Tibial artery (tissue), 4 donors: ENCODE results near the gene RASAL2.
A peak's percentile ranks its signal among the peaks of the same experiment; 100 is the strongest.

Experiments used
- DNase-seq, 2 donors: peaks; one replicate each; pipeline ENCODE4 v3.0.0-alpha.2; 2019
- H3K27ac ChIP-seq, 2 donors: fragments of 200-600 bp; sonication (generic) in 1 of 2; 1 replicate in 1 of 2; 2 replicates in 1 of 2; pipeline ENCODE4 v1.5.1; 2018 to 2019; ENCODE audit warnings: mild to moderate bottlenecking in 1 of 2
- H3K27me3 ChIP-seq, 2 donors: fragments of 200-600 bp; sonication (generic) in 1 of 2; one replicate each; pipeline versions ENCODE4 v1.5.1 to v1.6.0; 2016 to 2019
- H3K36me3 ChIP-seq, 3 donors: fragments of 200-600 bp; sonication (generic) in 2 of 3; one replicate each; pipeline ENCODE4 v1.5.1; 2016 to 2019; ENCODE audit warnings: mild to moderate bottlenecking in 2 of 3
- H3K4me1 ChIP-seq, 4 donors: fragments of 200-600 bp; sonication (generic) in 2 of 4; 1 replicate in 3 of 4; 2 replicates in 1 of 4; pipeline ENCODE4 v1.5.1; 2016 to 2019
- H3K4me3 ChIP-seq, 2 donors: fragments of 200-600 bp; sonication (generic) in 1 of 2; 1 replicate in 1 of 2; 2 replicates in 1 of 2; pipeline ENCODE4 v1.5.1; 2018 to 2019; ENCODE audit warnings: mild to moderate bottlenecking in 2 of 2
- H3K9me3 ChIP-seq, 3 donors: fragments of 200-600 bp; sonication (generic) in 1 of 3; one replicate each; pipeline ENCODE4 v1.5.1; 2016 to 2019
- intact Hi-C: fragments of 100-400 bp; cut with DNase I; formaldehyde crosslinking; loops from one replicate; pipeline ENCODE4 v1.15.0; 2023; ENCODE audit warnings: low total_unique reads
- TF ChIP-seq, protein P1 (sequence below), 2 experiments: fragments of 200-600 bp in 1 of 2; fragments of 450-650 bp in 1 of 2; IDR thresholded peaks; one replicate each; pipeline ENCODE4 v1.5.1; 2017 to 2019; ENCODE audit warnings: antibody characterized with exemption in 2 of 2, mild to moderate bottlenecking in 1 of 2, moderate library complexity in 1 of 2

The RASAL2 gene

DNA sequence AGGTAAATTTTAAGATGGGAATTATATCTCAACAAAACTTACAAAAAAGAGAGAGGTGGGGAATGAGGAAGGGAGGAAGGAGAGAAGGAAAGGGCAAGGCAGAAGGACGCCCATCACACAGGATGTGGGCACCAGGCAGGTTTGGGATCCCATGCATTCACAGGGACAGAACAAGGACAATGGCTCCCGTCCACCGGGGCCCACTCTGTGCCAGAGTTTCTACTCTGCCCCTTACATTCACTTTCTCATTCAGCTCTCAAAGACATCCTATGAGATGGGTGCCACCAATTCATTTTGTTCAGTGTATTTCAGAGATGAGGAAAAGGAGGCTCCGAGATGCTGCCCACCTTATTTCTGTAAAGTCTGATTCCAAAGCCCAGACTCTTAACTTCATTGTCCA is 395.5 kb downstream of the RASAL2 start:
- intact Hi-C loops: no loop called here
- no peaks in the 10 kb centered on the region for H3K36me3 ChIP-seq
- H3K9me3 ChIP-seq: no peaks in the 10 kb centered on the region
- no peaks in the 10 kb centered on the region for H3K27me3 ChIP-seq
- H3K4me1 ChIP-seq: peaks cover 0 to 17% (median 11%) of the 10 kb centered on the region in 4 donors
- H3K27ac ChIP-seq: no peak overlapping the region
- no peak for DNase-seq
- TF ChIP-seq, protein P1, sequence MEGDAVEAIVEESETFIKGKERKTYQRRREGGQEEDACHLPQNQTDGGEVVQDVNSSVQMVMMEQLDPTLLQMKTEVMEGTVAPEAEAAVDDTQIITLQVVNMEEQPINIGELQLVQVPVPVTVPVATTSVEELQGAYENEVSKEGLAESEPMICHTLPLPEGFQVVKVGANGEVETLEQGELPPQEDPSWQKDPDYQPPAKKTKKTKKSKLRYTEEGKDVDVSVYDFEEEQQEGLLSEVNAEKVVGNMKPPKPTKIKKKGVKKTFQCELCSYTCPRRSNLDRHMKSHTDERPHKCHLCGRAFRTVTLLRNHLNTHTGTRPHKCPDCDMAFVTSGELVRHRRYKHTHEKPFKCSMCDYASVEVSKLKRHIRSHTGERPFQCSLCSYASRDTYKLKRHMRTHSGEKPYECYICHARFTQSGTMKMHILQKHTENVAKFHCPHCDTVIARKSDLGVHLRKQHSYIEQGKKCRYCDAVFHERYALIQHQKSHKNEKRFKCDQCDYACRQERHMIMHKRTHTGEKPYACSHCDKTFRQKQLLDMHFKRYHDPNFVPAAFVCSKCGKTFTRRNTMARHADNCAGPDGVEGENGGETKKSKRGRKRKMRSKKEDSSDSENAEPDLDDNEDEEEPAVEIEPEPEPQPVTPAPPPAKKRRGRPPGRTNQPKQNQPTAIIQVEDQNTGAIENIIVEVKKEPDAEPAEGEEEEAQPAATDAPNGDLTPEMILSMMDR (IDR thresholded peaks at IDR 0.05): no peak
- H3K4me3 ChIP-seq: no peak overlapping the region

DNA sequence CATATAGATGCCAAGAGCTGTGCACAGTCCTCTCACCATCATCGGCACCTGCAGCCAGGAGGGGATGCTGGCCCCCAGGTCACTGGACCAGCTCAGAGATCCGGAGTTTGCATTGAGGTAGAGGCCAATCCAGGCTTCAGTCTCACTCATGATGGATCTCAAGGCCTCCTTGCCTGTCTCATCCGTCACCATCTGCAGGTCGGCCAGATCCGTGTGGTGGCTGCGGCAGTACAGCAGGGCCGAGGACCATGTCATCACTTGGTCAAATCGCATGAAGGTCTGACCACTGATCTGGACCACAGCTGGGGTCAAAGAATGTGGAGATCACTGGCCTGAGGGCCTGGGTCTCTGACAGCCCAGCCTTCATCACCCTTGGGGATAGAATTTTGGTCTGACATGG is 396.2 kb downstream of the RASAL2 start:
- peak in 1 of 2 donors; percentile 42 for DNase-seq
- Histone ChIP-seq H3K27ac (no peak overlapping the region), H3K4me3 (no peak overlapping the region), H3K9me3 (no peaks in the 10 kb centered on the region), H3K4me1 (peaks cover 0 to 17% (median 11%) of the 10 kb centered on the region in 4 donors), H3K36me3 (no peaks in the 10 kb centered on the region), H3K27me3 (no peaks in the 10 kb centered on the region)
- intact Hi-C loops: no loop called here
- TF ChIP-seq, protein P1 (IDR thresholded peaks at IDR 0.05): no peak

DNA sequence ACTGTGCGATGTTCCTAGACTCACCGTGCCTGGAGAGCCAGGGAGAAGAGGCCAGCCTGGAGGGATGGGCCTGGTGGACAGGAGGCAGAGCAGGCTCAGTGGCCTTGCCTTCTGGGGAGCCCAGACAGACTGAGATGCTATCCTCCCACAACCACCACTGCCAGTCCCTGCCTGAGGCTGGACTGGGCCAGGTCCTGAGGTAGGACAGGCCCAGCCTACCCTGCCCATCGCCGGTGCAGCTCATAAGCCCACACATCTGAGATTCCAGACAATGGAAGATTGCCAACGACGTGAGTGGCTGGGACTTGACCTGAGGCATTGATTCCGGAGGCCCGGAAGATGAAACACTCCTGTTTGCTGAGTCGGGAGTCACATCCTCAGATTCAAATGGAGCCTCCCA is 397.1 kb downstream of the RASAL2 start:
- DNase-seq: peak in 1 of 2 donors; percentile 53
- no peaks in the 10 kb centered on the region for H3K27me3 ChIP-seq
- no peak overlapping the region for H3K27ac ChIP-seq
- no peak overlapping the region for H3K4me3 ChIP-seq
- TF ChIP-seq, protein P1 (IDR thresholded peaks at IDR 0.05): no peak
- H3K4me1 ChIP-seq: peaks cover 0 to 15% (median 11%) of the 10 kb centered on the region in 4 donors
- H3K9me3 ChIP-seq: no peaks in the 10 kb centered on the region
- intact Hi-C loops: no loop called here
- H3K36me3 ChIP-seq: no peaks in the 10 kb centered on the region

DNA sequence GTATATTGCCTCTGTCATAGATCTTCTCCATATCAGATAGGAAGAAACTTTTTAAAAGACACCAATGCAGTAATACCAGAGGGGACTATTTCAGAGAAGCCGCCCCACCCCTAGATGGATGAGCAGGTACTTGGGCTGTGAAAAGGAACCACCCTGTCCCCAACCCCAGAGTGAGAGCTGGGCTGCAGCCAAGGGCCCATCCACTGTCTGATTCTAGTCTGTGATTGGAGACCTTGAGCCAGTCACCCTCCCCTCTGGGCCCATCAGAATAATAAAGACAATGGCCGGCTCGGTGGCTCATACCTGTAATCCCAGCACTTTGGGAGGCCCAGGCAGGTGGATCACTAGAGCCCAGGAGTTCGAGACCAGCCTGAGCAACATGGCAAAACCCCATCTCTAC is 397.8 kb downstream of the RASAL2 start:
- DNase-seq: no peak

DNA sequence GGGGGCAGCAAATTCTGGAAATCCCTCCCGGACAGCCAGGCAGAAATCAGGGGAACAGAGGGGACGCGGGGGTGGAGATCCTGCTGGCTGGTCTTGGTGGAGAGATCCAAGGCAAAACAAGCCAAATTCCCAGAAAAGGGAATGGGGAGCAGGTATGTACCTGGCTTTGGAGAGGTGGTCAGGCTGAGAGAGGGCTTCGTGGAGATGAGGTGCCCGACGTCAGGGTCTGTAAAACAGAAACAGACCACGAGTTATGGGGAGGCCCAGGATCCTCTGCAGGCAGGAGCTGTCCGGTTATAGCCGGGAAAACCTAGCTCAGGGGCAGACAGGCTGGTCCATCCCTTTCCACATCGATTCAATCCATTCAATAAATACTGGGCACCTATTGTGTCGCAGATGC is 398.4 kb downstream of the RASAL2 start:
- TF ChIP-seq, protein P1 (IDR thresholded peaks at IDR 0.05): no peak
- no peaks in the 10 kb centered on the region for H3K9me3 ChIP-seq
- H3K4me3 ChIP-seq: no peak overlapping the region
- peaks cover 0 to 1% (median 0%) of the 10 kb centered on the region in 4 donors for H3K4me1 ChIP-seq
- H3K27ac ChIP-seq: no peak overlapping the region
- no peak for DNase-seq
- H3K27me3 ChIP-seq: no peaks in the 10 kb centered on the region
- intact Hi-C loops: no loop called here
- H3K36me3 ChIP-seq: no peaks in the 10 kb centered on the region

More for the DNA sequence above, 397.8 kb downstream of the RASAL2 start:
- Histone ChIP-seq H3K27ac (no peak overlapping the region), H3K9me3 (no peaks in the 10 kb centered on the region), H3K27me3 (no peaks in the 10 kb centered on the region), H3K36me3 (no peaks in the 10 kb centered on the region), H3K4me1 (peaks cover 0 to 8% (median 4%) of the 10 kb centered on the region in 4 donors), H3K4me3 (no peak overlapping the region)
- intact Hi-C loops: no loop called here
- TF ChIP-seq, protein P1 (IDR thresholded peaks at IDR 0.05): no peak

DNA sequence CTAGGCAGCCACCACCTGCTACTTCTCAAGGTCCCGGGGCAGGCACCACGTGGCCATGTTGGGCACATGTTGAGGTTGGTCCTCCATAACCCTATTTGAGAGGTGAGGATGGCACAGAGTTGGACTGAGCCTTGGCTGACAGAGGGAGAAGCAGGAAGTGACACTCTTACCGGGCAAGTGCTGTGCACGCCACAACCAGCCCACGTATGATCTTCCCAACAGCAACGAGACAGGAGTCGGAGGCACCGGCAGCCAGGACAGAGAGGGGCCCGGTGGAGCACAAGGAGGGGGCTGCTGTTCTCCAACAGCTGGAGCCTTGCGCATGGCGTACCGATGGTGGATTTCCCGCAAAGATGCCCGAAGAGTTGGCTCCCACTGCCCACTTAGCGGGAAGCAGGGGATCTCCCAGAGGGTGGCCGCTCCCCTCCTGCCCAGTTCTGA is 399.4 kb downstream of the RASAL2 start:
- Histone ChIP-seq H3K27me3 (no peaks in the 10 kb centered on the region), H3K27ac (no peak overlapping the region), H3K4me1 (no peaks in the 10 kb centered on the region), H3K36me3 (no peaks in the 10 kb centered on the region), H3K9me3 (no peaks in the 10 kb centered on the region), H3K4me3 (no peak overlapping the region)
- TF ChIP-seq, protein P1 (IDR thresholded peaks at IDR 0.05): no peak
- no peak for DNase-seq
- intact Hi-C loops: no loop called here
